Transverse colon (tissue), 4 donors: ENCODE results near the gene IAPP. TPM values are rescaled to one million over a fixed set of nuclear protein-coding genes. Genes with fewer than 3 reads are reported as not detected.
"Not testable (repeated sequence)": the region's sequence is repeated elsewhere in the genome, so short reads cannot be mapped to it uniquely, and the experiment has no call there.

Experiments
- DNase-seq: peaks from one replicate; pipeline ENCODE4 v3.0.0-alpha.2; 2019
- H3K27ac ChIP-seq, 4 donors: fragments of 200-600 bp; sonication (generic); 2 replicates each; pipeline ENCODE4 v1.5.1; 2016 to 2018; ENCODE audit warnings: inconsistent platforms in 4 of 4
- H3K27me3 ChIP-seq: fragments of 200-600 bp; sonication (generic); 2 replicates; pipeline ENCODE4 v1.5.1; 2017; ENCODE audit warnings: inconsistent platforms
- H3K36me3 ChIP-seq, 4 donors: fragments of 200-600 bp; sonication (generic); 2 replicates each; pipeline ENCODE4 v1.5.1; 2017 to 2019; ENCODE audit warnings: inconsistent platforms in 4 of 4
- H3K4me1 ChIP-seq, 4 donors: fragments of 200-600 bp; sonication (generic); 2 replicates each; pipeline ENCODE4 v1.5.1; 2017 to 2020; ENCODE audit warnings: inconsistent platforms in 4 of 4
- H3K4me3 ChIP-seq, 4 donors: fragments of 200-600 bp; sonication (generic); 1 replicate in 1 of 4; 2 replicates in 3 of 4; pipeline versions ENCODE4 v1.5.1 to v1.6.1; 2017 to 2019; ENCODE audit warnings: inconsistent platforms in 4 of 4
- H3K9me3 ChIP-seq, 2 donors: fragments of 200-600 bp; sonication (generic); 2 replicates each; pipeline ENCODE4 v1.5.1; 2017 to 2019; ENCODE audit warnings: inconsistent platforms in 2 of 2
- CTCF ChIP-seq, 5 experiments: fragments of 200-600 bp in 3 of 5; fragments of 450-650 bp in 2 of 5; sonication (generic) in 3 of 5; IDR thresholded peaks; 1 replicate in 2 of 5; 2 replicates in 3 of 5; pipeline ENCODE4 v1.5.1; 2016 to 2017; ENCODE audit warnings: antibody characterized with exemption in 5 of 5, inconsistent platforms in 3 of 5, mild to moderate bottlenecking in 2 of 5, moderate library complexity in 1 of 5
- EP300 ChIP-seq: sonication (generic); formaldehyde crosslinking; IDR thresholded peaks from one replicate; pipeline ENCODE4 v1.6.1; 2017; ENCODE audit warnings: antibody characterized with exemption, low read depth
- POLR2A ChIP-seq: fragments of 450-650 bp; IDR thresholded peaks from one replicate; pipeline ENCODE4 v1.6.1; 2016; ENCODE audit warnings: antibody characterized with exemption, mild to moderate bottlenecking, moderate library complexity
- POLR2AphosphoS5 ChIP-seq, 3 donors: sonication (generic); formaldehyde crosslinking; IDR thresholded peaks; one replicate each; pipeline ENCODE4 v1.6.1; 2016; ENCODE audit warnings: antibody characterized with exemption in 3 of 3
- WGBS, 2 donors: methylation state at CpG; one replicate each; pipeline ENCODE4 v1.1.5; 2018; ENCODE audit warnings: low coverage in 1 of 2; 5-methylcytosine and 5-hydroxymethylcytosine counted together
- in situ Hi-C, 4 donors: fragments of 200-750 bp; cut with MboI; loops; one replicate each; pipeline versions ENCODE4 v1.15.0 to v1.15.1; 2017; ENCODE audit warnings: low sequenced_read_pairs in 3 of 4, low pct_ligation_motif_present in 1 of 4, low pct_unique_long_range_greater_than_20kb in 1 of 4
- intact Hi-C: fragments of 100-400 bp; cut with DNase I; formaldehyde crosslinking; loops from one replicate; pipeline ENCODE4 v1.15.1; 2023; ENCODE audit warnings: low total_unique reads
- total RNA-seq, 4 donors: library from RNA; depleted of rRNA; stranded (reverse); fragments of >200 nt; gene quantifications; one replicate each; pipeline ENCODE4 v1.1.0, GENCODE V29; 2016

IAPP gene
- total RNA-seq, 4 donors from 2014 or later: not detected

GRCh38 chr12:21353948-21354347 lies 18.8 kb upstream of the IAPP start:
- no peak for DNase-seq
- no peak overlapping the region for H3K4me3 ChIP-seq
- intact Hi-C loops: no loop called here
- no peak overlapping the region for H3K27ac ChIP-seq
- TF ChIP-seq POLR2AphosphoS5 (IDR thresholded peaks at IDR 0.05): no peak
- no peak for TF ChIP-seq POLR2A
- TF ChIP-seq CTCF (IDR thresholded peaks at IDR 0.05): no peak
- no peak for TF ChIP-seq EP300
- in situ Hi-C loops: no loop called here
- no peaks in the 10 kb centered on the region for H3K36me3 ChIP-seq
- H3K4me1 ChIP-seq: no peaks in the 10 kb centered on the region
- 60 to 81% methylated on average over 4 of the region's 4 CpGs for WGBS, 2 donors
- no peaks in the 10 kb centered on the region for H3K27me3 ChIP-seq
- no peaks in the 10 kb centered on the region for H3K9me3 ChIP-seq

GRCh38 chr12:21354641-21355040 lies 18.1 kb upstream of the IAPP start:
- intact Hi-C loops: no loop called here

GRCh38 chr12:21360632-21361031 lies 12.1 kb upstream of the IAPP start:
- intact Hi-C loops, H3K36me3 ChIP-seq, H3K27me3 ChIP-seq, H3K4me1 ChIP-seq, H3K4me3 ChIP-seq, H3K9me3 ChIP-seq, in situ Hi-C loops, DNase-seq, H3K27ac ChIP-seq: not testable (repeated sequence)
- 79 to 100% methylated on average over 1 to 10 of the region's 10 CpGs for WGBS, 2 donors

More at GRCh38 chr12:21354641-21355040, 18.1 kb upstream of the IAPP start:
- H3K4me3 ChIP-seq: no peak overlapping the region
- no peak for TF ChIP-seq POLR2A
- TF ChIP-seq EP300: no peak
- no peak for TF ChIP-seq CTCF (IDR thresholded peaks at IDR 0.05)
- TF ChIP-seq POLR2AphosphoS5 (IDR thresholded peaks at IDR 0.05): no peak
- no peak overlapping the region for H3K27ac ChIP-seq
- no peaks in the 10 kb centered on the region for H3K9me3 ChIP-seq
- DNase-seq: no peak
- no peaks in the 10 kb centered on the region for H3K4me1 ChIP-seq
- H3K27me3 ChIP-seq: no peaks in the 10 kb centered on the region
- H3K36me3 ChIP-seq: no peaks in the 10 kb centered on the region
- WGBS, 2 donors: 87 to 100% methylated on average over 1 of the region's 1 CpG
- in situ Hi-C loops: no loop called here

GRCh38 chr12:21369141-21369980 lies 3.3 kb upstream of the IAPP start:
- Histone ChIP-seq H3K9me3 (no peaks in the 10 kb centered on the region), H3K27ac (no peak overlapping the region), H3K27me3 (no peaks in the 10 kb centered on the region), H3K4me1 (no peaks in the 10 kb centered on the region), H3K36me3 (no peaks in the 10 kb centered on the region), H3K4me3 (no peak overlapping the region)
- TF ChIP-seq EP300: no peak
- TF ChIP-seq POLR2AphosphoS5 (IDR thresholded peaks at IDR 0.05): no peak
- TF ChIP-seq CTCF (IDR thresholded peaks at IDR 0.05): no peak
- TF ChIP-seq POLR2A: no peak
- intact Hi-C loops (no loop called here), in situ Hi-C loops (no loop called here)
- 52 to 60% methylated on average over 3 to 4 of the region's 4 CpGs for WGBS, 2 donors
- DNase-seq: no peak
